Endothelial cell of umbilical vein (primary cell): ENCODE results near the gene UROC1. TPM values are rescaled to one million over a fixed set of nuclear protein-coding genes. Genes with fewer than 3 reads are reported as not detected.
A peak's percentile ranks its signal among the peaks of the same experiment; 100 is the strongest.

Experiments
- BruUV-seq: library from RNA; stranded (reverse); fragments of 400-500 nt; replicated peaks from 2 replicates; lab custom pipeline; 2021; lab: Mats Ljungman, UMichigan
- CTCF ChIA-PET: fragments of 300-600, 350-600 bp; sonication (Branson Sonifier 250); formaldehyde crosslinking; loops from one replicate; lab custom pipeline; 2021; ENCODE audit warnings: antibody characterized with exemption, inconsistent platforms; lab: Charles Lee
- POLR2A ChIA-PET: fragments of 300-600, 350-600 bp; sonication (Branson Sonifier 250); formaldehyde crosslinking; loops from one replicate; lab custom pipeline; 2021; ENCODE audit warnings: antibody characterized with exemption, inconsistent platforms; lab: Charles Lee
- DNase-seq: peaks from one replicate; pipeline ENCODE4 v3.0.0-alpha.2; 2011; ENCODE audit warnings: low read depth, low spot score
- FAIRE-seq: peaks from 2 replicates; lab custom pipeline; 2011; peaks lifted over from hg19 to GRCh38; lab: Jason Lieb, UNC
- H2AFZ ChIP-seq: 2 replicates; pipeline ENCODE4 v1.6.0; 2012; ENCODE audit warnings: low read depth, low read length, control low read depth, inconsistent platforms
- H3K27ac ChIP-seq: 2 replicates; pipeline ENCODE4 v1.5.1; 2011; ENCODE audit warnings: low read depth, mild to moderate bottlenecking, control low read depth, low read length, moderate library complexity; ENCODE audit not compliant: insufficient read depth
- H3K27me3 ChIP-seq, 2 experiments: 2 replicates each; pipeline versions ENCODE4 v1.6.0 to v1.6.1; 2011; ENCODE audit warnings: low read length in 2 of 2, mixed read lengths in 1 of 2; ENCODE audit not compliant: control insufficient read depth in 2 of 2, insufficient read depth in 2 of 2
- H3K36me3 ChIP-seq, 2 experiments: 2 replicates in 1 of 2; 3 replicates in 1 of 2; pipeline ENCODE4 v1.5.1; 2011; ENCODE audit warnings: low read length in 2 of 2, mild to moderate bottlenecking in 1 of 2, moderate library complexity in 1 of 2; ENCODE audit not compliant: control insufficient read depth in 2 of 2, insufficient read depth in 2 of 2; ENCODE audit errors: extremely low read depth in 1 of 2
- H3K4me1 ChIP-seq: 3 replicates; pipeline ENCODE4 v1.5.1; 2011; ENCODE audit warnings: mild to moderate bottlenecking, low read length; ENCODE audit not compliant: control insufficient read depth, insufficient read depth; ENCODE audit errors: extremely low read depth
- H3K4me2 ChIP-seq: 2 replicates; pipeline ENCODE4 v1.6.1; 2011; ENCODE audit warnings: low read length, control low read depth, mixed read lengths; ENCODE audit not compliant: insufficient read depth
- H3K4me3 ChIP-seq, 3 experiments: fragments of 200-600 bp in 1 of 3; sonication (generic), shearing (Covaris generic) in 1 of 3; replicated peaks in 1 of 3; 2 replicates each; pipeline ENCODE4 v1.5.1; 2011 to 2016; ENCODE audit warnings: control low read depth in 3 of 3, low read length in 3 of 3, mild to moderate bottlenecking in 2 of 3, inconsistent platforms in 1 of 3, low read depth in 1 of 3, moderate library complexity in 1 of 3; ENCODE audit not compliant: insufficient read depth in 1 of 3
- H3K79me2 ChIP-seq: 2 replicates; pipeline ENCODE4 v1.6.0; 2012; ENCODE audit warnings: low read length, inconsistent platforms; ENCODE audit not compliant: control insufficient read depth, insufficient read depth
- H3K9ac ChIP-seq: replicated peaks from 2 replicates; pipeline ENCODE3; 2011; ENCODE audit warnings: low read length, control low read depth; ENCODE audit not compliant: insufficient read depth; ENCODE audit errors: extremely low read depth
- H3K9me1 ChIP-seq: replicated peaks from 3 replicates; pipeline ENCODE4 v1.6.0; 2011; ENCODE audit warnings: mild to moderate bottlenecking, low read length; ENCODE audit not compliant: control insufficient read depth, insufficient read depth; ENCODE audit errors: extremely low read depth
- H3K9me3 ChIP-seq: replicated peaks from 2 replicates; pipeline ENCODE4 v1.5.1; 2012; ENCODE audit warnings: low read length, inconsistent platforms; ENCODE audit not compliant: control insufficient read depth, insufficient read depth
- H4K20me1 ChIP-seq: replicated peaks from 2 replicates; pipeline ENCODE3; 2011; ENCODE audit warnings: mild to moderate bottlenecking, low read length; ENCODE audit not compliant: control insufficient read depth, insufficient read depth; ENCODE audit errors: extremely low read depth
- CTCF ChIP-seq, 2 donors: IDR thresholded peaks; 1 replicate in 1 of 2; 2 replicates in 1 of 2; pipeline ENCODE4 v1.5.1; 2011; ENCODE audit warnings: low read length in 2 of 2, mild to moderate bottlenecking in 2 of 2, moderate library complexity in 2 of 2, control low read depth in 1 of 2, inconsistent platforms in 1 of 2, low read depth in 1 of 2; ENCODE audit not compliant: insufficient read depth in 1 of 2; ENCODE audit errors: extremely low read depth in 1 of 2
- EZH2 ChIP-seq: IDR thresholded peaks from 2 replicates; pipeline ENCODE4 v1.6.1; 2012; ENCODE audit warnings: borderline replicate concordance, low read depth, mild to moderate bottlenecking, moderate library complexity, low read length, inconsistent platforms; ENCODE audit not compliant: severe bottlenecking
- FOS ChIP-seq: IDR thresholded peaks from 2 replicates; pipeline ENCODE4 v1.6.1; 2011; ENCODE audit warnings: mild to moderate bottlenecking, low read length, moderate library complexity, borderline replicate concordance; ENCODE audit not compliant: insufficient read depth
- GATA2 ChIP-seq: IDR thresholded peaks from 2 replicates; pipeline ENCODE4 v1.7.0; 2011; ENCODE audit warnings: low read depth, mild to moderate bottlenecking, moderate library complexity, mixed read lengths, low read length; ENCODE audit not compliant: insufficient read length, insufficient read depth
- JUN ChIP-seq: IDR thresholded peaks from 2 replicates; pipeline ENCODE4 v1.6.1; 2011; ENCODE audit warnings: borderline replicate concordance, low read depth; ENCODE audit not compliant: insufficient read length, insufficient read depth
- MAX ChIP-seq: IDR thresholded peaks from 2 replicates; pipeline ENCODE4 v1.6.1; 2011; ENCODE audit not compliant: insufficient read depth, insufficient read length
- MYC ChIP-seq: IDR thresholded peaks from one replicate; pipeline ENCODE4 v1.6.1; 2011; ENCODE audit warnings: mild to moderate bottlenecking, low read depth, low read length
- POLR2A ChIP-seq: IDR thresholded peaks from 2 replicates; pipeline ENCODE4 v1.6.1; 2012; ENCODE audit warnings: low read depth, mild to moderate bottlenecking, control low read depth, low read length
- POLR2AphosphoS5 ChIP-seq: IDR thresholded peaks from 2 replicates; pipeline ENCODE4 v1.6.1; 2012; ENCODE audit warnings: low read depth, mild to moderate bottlenecking, control low read depth, low read length, moderate library complexity; ENCODE audit not compliant: insufficient read depth
- dilution Hi-C: fragments of 300-500 bp; cut with MboI; formaldehyde crosslinking; loops from one replicate; pipeline ENCODE4 v1.15.0; 2019; ENCODE audit warnings: low sequenced_read_pairs; ENCODE audit not compliant: extremely low pct_ligation_motif_present
- intact Hi-C: fragments of 100-400 bp; cut with micrococcal nuclease; formaldehyde crosslinking; loops from one replicate; pipeline ENCODE4 v1.10.0; 2022
- polyA plus RNA-seq, 4 experiments: library from polyadenylated mRNA; depleted of rRNA in 3 of 4; stranded (reverse) in 3 of 4; unstranded in 1 of 4; fragments of >200 nt; gene quantifications; 2 replicates each; pipeline versions ENCODE4 v1.2.1 to v1.2.3, GENCODE V29; 2011 to 2012; ENCODE audit warnings: missing spikeins in 1 of 4
- total RNA-seq: library from RNA; stranded (reverse); gene quantifications from 2 replicates; pipeline ENCODE4 v1.2.3, GENCODE V29; 2021

Gene UROC1
- total and polyA plus RNA-seq, 2 donors (not counting 3 experiments of a cell fraction or from before 2014, with no cell fraction given): not detected

GRCh38 chr3:126476166-126477060 is 41.2 kb downstream of the UROC1 start:
- Histone ChIP-seq H3K4me2 (peak overlapping the region; percentile 87), H3K4me3 (peak overlapping the region; percentile 58 to 65 (median 64)), H3K27ac (peak overlapping the region; percentile 53), H3K9me3 (no peaks in the 10 kb centered on the region), H2AFZ (peak overlapping the region; percentile 100), H3K9me1 (no peaks in the 10 kb centered on the region), H3K36me3 (no peaks in the 10 kb centered on the region), H3K27me3 (no peaks in the 10 kb centered on the region), H3K9ac (peak overlapping the region; percentile 62), H3K79me2 (peaks cover 31% of the 10 kb centered on the region), H4K20me1 (no peaks in the 10 kb centered on the region), H3K4me1 (peaks cover 33% of the 10 kb centered on the region)
- CTCF ChIA-PET: interaction anchor here (0.7 to 1.8 kb wide), 6 partner anchors 11 to 343 kb away, joined by 3 to 8 read pairs (median 6); no protein-coding TSS in a partner anchor
- FAIRE-seq: peak; percentile 12
- POLR2A ChIA-PET: no interaction called here
- dilution Hi-C loops (no loop called here), intact Hi-C loops (loop anchor here (1.0 to 10.0 kb wide), 4 partner anchors 11 to 562 kb away; partner anchors contain the start of gene CHCHD6)
- peak; percentile 62 for DNase-seq
- BruUV-seq: no TSS peak
- TF ChIP-seq MAX (no peak), CTCF (IDR thresholded peaks at IDR 0.05; ENCODE audit: extremely low read depth in 1 of 2, insufficient read depth in 1 of 2, low read depth in 1 of 2, low read length in 2 of 2) (no peak), FOS (no peak), POLR2A (no peak), POLR2AphosphoS5 (no peak), GATA2 (no peak), JUN (no peak), EZH2 (no peak), MYC (no peak)
